Measurements from ENCODE around the gene KLF6.

DNA sequence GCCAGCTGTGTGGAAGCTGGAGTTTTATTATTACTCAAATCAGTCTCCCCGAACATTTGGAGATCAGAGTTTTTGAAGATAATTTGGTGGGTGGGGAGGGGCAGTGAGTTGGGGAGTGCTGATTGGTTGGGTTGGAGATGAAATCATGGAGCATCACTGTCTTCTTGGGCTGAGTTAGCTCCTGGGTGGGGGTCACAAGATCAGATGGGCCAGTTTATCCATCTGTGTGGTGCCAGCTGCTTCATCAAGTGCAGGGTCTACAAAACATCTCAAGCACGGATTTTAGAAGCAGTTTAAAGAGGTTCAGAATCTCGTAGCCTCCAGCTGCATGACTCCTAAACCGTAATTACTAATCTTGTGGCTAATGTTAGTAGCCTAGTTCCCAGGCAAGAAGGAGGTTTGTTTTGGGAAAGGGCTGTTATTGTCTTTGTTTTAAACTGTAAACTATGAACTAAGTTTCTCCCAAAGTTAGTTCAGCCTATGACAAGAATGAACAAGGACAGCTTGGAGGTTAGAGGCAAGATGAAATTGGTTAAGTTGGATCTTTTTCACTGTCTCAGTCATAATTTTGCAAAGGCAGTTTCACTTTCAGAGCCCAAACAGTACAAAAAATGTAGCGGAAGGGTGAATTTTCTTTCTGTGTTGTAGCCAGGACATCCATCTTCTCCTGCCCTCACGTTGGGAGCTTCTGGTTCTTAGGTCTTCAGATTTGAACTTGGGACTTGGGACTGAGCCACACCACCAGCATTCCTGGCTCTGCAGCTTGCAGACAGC, 43.1 kb downstream of the KLF6 start:
- no peak for TF ChIP-seq CTCF (IDR thresholded peaks at IDR 0.05)
- no peak for TF ChIP-seq POLR2A (IDR thresholded peaks at IDR 0.05)

All from heart left ventricle (tissue), 13 donors.